ENCODE data around the gene TNFRSF25.

TNFRSF25 gene

DNA sequence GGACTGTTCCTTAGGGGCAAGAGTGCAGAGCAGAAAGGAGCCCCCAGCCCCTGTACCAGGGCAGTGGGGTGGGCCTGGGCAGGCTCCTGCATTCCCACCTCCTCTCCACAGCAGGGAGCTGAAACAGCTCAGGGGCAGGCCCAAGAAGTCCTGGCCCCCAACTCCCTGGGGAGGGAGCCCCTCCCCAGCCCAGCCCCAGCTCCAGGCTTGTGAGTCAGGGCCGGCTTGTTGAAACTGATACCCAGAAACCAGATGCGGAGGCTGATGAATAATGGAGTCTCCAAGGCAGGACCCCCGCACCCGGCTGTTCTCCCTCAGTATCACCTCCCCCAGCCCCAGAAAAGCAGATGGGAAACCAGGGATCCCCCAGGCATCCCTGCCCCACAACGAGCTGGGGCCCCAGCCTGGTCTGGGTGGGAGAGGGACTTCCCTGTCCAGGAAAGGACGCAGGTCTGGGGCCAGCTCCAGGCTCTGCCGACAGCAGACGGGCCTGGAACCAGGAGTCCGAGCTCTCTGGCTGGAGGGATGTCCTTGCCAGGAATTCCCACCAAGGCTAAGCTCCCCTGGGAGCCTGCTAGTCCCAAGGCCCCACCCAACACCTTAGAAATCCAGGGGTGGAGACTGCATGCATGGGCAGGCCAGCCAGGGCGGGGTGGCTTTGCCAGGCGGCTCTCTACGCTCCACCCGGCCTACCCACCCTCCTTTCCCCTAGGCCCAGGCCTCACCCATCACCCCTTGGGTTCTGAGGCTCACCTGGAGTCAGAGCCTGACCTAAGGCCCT lies 22.8 kb upstream of the TNFRSF25 start:
- Histone ChIP-seq H2AFZ (ENCODE audit: low read length) (no peak overlapping the region), H3K4me2 (ENCODE audit: low read length) (no peak overlapping the region), H3K27me3 (ENCODE audit: insufficient read depth, low read length) (peaks cover 5% of the 10 kb centered on the region), H4K20me1 (ENCODE audit: insufficient read depth, low read length) (no peaks in the 10 kb centered on the region), H3K9ac (ENCODE audit: low read length) (no peak overlapping the region), H3K27ac (ENCODE audit: low read depth, low read length, poor library complexity, severe bottlenecking) (no peak overlapping the region), H3K36me3 (ENCODE audit: insufficient read depth, low read length) (no peaks in the 10 kb centered on the region), H3K9me3 (ENCODE audit: low read length) (no peaks in the 10 kb centered on the region), H3K4me3 (ENCODE audit: low read depth, low read length, poor library complexity, severe bottlenecking) (no peak overlapping the region), H3K79me2 (ENCODE audit: insufficient read depth, low read length) (no peaks in the 10 kb centered on the region), H3K9me2 (ENCODE audit: low read depth, low read length) (no peaks in the 10 kb centered on the region), H3F3A (ENCODE audit: insufficient read depth, low read length) (no peaks in the 10 kb centered on the region), H3K4me1 (ENCODE audit: insufficient read depth, low read length, severe bottlenecking) (peaks cover 9% of the 10 kb centered on the region)
- TF ChIP-seq EZH2 (IDR thresholded peaks at IDR 0.05; ENCODE audit: borderline replicate concordance, low read length) = no peak
- TF ChIP-seq, protein P1, sequence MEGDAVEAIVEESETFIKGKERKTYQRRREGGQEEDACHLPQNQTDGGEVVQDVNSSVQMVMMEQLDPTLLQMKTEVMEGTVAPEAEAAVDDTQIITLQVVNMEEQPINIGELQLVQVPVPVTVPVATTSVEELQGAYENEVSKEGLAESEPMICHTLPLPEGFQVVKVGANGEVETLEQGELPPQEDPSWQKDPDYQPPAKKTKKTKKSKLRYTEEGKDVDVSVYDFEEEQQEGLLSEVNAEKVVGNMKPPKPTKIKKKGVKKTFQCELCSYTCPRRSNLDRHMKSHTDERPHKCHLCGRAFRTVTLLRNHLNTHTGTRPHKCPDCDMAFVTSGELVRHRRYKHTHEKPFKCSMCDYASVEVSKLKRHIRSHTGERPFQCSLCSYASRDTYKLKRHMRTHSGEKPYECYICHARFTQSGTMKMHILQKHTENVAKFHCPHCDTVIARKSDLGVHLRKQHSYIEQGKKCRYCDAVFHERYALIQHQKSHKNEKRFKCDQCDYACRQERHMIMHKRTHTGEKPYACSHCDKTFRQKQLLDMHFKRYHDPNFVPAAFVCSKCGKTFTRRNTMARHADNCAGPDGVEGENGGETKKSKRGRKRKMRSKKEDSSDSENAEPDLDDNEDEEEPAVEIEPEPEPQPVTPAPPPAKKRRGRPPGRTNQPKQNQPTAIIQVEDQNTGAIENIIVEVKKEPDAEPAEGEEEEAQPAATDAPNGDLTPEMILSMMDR (IDR thresholded peaks at IDR 0.05; ENCODE audit: low read length) = no peak

DNA sequence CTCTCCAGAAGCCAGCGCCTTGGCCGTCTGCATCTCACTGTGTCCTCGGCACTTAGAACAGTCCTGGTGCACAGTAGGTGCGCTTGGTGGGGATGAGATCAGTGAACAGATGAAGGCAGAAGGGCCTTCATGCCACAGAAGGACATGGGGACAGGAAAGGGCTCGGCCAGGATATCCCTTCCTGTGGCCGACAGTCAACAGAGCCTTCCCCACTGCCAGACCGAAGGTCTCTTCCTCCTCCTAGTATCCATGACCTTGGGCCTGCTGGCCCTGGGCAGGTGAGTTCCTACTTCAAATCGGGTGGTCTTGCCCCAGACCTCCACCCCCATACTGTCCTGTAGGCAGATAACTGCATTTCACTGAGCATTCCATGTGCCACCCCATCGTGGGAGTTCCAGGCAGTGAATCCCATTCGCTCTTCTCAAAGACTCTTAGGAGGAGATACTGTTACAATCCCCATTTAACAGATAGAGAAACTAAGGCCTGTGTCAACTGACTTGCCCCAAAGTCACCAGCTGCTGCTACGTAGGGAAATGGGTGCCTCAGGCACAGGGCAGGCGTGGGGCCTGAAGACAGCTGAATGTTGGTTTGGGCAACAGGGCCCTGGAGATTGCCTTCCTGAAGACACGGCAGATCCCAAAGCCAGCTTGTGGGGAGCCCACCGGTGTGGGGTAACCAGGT lies 22.0 kb upstream of the TNFRSF25 start:
- Histone ChIP-seq H3K9me3 (ENCODE audit: low read length) (no peaks in the 10 kb centered on the region), H3K27me3 (ENCODE audit: insufficient read depth, low read length) (peaks cover 5% of the 10 kb centered on the region), H3K27ac (ENCODE audit: low read depth, low read length, poor library complexity, severe bottlenecking) (no peak overlapping the region), H3K9me2 (ENCODE audit: low read depth, low read length) (no peaks in the 10 kb centered on the region), H4K20me1 (ENCODE audit: insufficient read depth, low read length) (no peaks in the 10 kb centered on the region), H3K4me3 (ENCODE audit: low read depth, low read length, poor library complexity, severe bottlenecking) (no peak overlapping the region), H3K4me1 (ENCODE audit: insufficient read depth, low read length, severe bottlenecking) (peaks cover 9% of the 10 kb centered on the region), H2AFZ (ENCODE audit: low read length) (no peak overlapping the region), H3K4me2 (ENCODE audit: low read length) (no peak overlapping the region), H3K79me2 (ENCODE audit: insufficient read depth, low read length) (no peaks in the 10 kb centered on the region), H3F3A (ENCODE audit: insufficient read depth, low read length) (no peaks in the 10 kb centered on the region), H3K36me3 (ENCODE audit: insufficient read depth, low read length) (no peaks in the 10 kb centered on the region), H3K9ac (ENCODE audit: low read length) (no peak overlapping the region)
- no peak for TF ChIP-seq EZH2 (IDR thresholded peaks at IDR 0.05; ENCODE audit: borderline replicate concordance, low read length)
- TF ChIP-seq, protein P1 (IDR thresholded peaks at IDR 0.05; ENCODE audit: low read length) = no peak

DNA sequence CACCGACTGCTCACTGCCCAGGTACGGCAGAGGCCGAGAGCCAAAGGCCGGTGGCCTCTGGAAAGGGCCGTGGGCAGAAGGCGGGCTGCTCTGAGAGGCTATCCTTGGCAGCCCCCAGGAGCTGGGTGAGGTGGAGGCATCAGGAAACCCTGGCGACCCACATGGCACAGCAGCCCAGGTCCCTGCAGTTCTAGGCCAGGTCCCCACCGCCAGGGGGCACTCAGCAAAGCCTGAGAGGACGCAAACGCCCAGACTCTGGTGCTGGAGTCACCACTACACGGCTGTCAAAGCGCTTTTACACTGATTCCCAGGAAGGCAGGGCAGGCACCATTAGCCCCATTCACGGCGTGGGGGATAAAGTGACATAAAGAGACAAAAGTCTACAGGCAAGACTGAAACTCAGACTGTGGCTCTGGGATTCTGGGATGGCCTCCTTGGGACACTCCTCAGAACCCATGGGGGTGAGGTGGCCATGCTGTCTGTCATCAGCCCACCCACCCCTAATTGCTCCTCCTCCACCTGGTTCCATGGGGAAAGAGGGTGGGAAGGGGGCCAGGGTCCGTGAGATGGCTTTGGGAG lies 20.5 kb upstream of the TNFRSF25 start:
- H3K4me3 ChIP-seq (ENCODE audit: low read depth, low read length, poor library complexity, severe bottlenecking) = no peak overlapping the region
- no peaks in the 10 kb centered on the region for H3K9me2 ChIP-seq (ENCODE audit: low read depth, low read length)
- no peak overlapping the region for H3K4me2 ChIP-seq (ENCODE audit: low read length)
- H3K79me2 ChIP-seq (ENCODE audit: insufficient read depth, low read length) = no peaks in the 10 kb centered on the region
- no peaks in the 10 kb centered on the region for H3K36me3 ChIP-seq (ENCODE audit: insufficient read depth, low read length)
- no peak for TF ChIP-seq EZH2 (IDR thresholded peaks at IDR 0.05; ENCODE audit: borderline replicate concordance, low read length)
- TF ChIP-seq, protein P1 (IDR thresholded peaks at IDR 0.05; ENCODE audit: low read length) = peak; percentile 87
- H3K9me3 ChIP-seq (ENCODE audit: low read length) = no peaks in the 10 kb centered on the region
- H3K27me3 ChIP-seq (ENCODE audit: insufficient read depth, low read length) = peaks cover 5% of the 10 kb centered on the region
- H3K27ac ChIP-seq (ENCODE audit: low read depth, low read length, poor library complexity, severe bottlenecking) = no peak overlapping the region
- no peak overlapping the region for H2AFZ ChIP-seq (ENCODE audit: low read length)
- no peaks in the 10 kb centered on the region for H4K20me1 ChIP-seq (ENCODE audit: insufficient read depth, low read length)
- H3K4me1 ChIP-seq (ENCODE audit: insufficient read depth, low read length, severe bottlenecking) = peaks cover 9% of the 10 kb centered on the region
- no peaks in the 10 kb centered on the region for H3F3A ChIP-seq (ENCODE audit: insufficient read depth, low read length)
- no peak overlapping the region for H3K9ac ChIP-seq (ENCODE audit: low read length)

All from OCI-LY1 (cell line).